Stimulated activated naive CD4-positive, alpha-beta T cell (primary cell): Measurements from ENCODE around the gene CD207.
"Not testable (repeated sequence)": the region's sequence is repeated elsewhere in the genome, so short reads cannot be mapped to it uniquely, and the experiment has no call there.

Source experiments
- DNase-seq, 6 experiments: peaks; one replicate each; lab custom pipeline; 2025; lab: John Stamatoyannopoulos, UW

Gene CD207

DNA sequence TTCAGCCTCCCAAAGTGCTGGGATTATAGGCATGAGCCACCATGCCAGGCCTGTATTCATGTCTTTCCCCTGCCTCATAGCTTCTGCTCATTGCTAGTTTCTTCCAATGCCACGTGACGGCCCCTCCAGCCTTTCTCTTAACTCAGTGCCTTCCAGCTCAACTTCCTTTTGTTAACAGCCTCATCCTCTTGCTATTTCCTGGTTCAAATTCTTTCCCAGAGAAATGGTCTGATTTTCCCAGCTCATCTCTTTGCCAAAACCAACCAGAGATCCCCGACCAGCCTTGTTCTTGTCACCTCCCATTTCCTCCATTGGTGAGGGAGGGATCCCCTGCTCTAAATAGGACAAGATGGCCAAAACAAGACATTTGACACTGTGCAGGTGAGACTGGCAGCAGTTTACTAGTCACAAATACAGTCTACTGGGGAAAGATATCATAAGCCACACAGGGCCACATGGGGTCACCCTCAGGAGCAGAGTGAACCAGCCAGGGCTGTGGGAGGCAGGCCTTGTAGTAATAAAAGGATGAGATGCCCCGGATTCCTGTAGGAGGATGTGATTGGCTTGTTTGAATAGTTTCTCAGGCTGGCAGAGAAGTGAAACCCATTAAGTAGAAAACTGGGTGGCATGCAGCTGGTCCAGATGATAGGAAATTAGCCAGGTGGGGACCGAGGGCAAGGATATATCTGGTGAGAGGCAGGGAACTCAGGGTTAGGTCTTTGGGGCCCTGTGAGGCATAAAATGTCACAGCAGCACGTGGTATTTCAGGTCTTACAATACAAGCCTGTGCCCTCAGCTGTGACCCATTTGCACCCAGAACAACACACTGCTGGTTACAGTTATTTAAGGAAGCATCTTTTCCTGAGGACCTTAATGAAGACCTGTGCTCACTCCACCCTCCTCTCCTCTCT, 6.4 kb downstream of the CD207 start:
- DNase-seq = no peak

DNA sequence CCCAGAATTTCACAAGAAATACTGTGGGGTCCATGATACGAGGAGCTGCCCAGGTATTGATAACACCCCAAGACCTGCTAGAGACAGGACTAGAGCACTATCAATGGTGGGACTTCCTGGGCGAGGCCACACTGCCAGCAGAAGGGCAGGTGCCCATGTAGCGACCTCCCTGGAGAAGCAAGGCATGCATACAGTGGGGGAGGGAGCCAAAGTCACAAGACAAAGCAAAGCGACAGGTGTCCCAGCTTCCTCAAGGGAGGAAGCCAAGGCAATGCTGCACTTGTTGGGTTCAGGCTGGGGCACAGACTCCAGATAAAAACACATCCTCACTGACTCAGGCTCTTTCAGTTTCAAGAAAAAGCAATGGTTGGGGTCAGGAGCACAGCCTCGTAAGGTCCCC, 7.5 kb downstream of the CD207 start:
- no peak for DNase-seq

DNA sequence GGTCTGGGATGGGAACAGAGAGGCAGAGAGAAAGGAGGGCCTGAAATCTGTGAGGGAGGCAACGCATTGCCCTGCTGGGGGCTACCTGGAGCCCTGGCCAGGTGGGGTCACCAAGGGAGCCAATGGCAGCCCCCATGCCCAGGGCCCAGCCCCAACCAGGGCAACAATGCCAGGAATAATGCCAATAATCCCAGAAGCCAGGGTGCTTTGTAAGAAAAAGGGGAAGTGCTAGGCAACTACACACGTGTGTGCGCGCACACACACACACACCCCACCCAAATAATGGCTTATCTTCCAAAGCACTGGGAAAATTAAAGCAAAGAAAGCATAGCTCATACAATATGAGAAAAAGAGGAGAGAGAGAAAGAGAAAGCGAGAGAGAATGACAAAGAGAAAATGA, 8.2 kb downstream of the CD207 start:
- DNase-seq = no peak

DNA sequence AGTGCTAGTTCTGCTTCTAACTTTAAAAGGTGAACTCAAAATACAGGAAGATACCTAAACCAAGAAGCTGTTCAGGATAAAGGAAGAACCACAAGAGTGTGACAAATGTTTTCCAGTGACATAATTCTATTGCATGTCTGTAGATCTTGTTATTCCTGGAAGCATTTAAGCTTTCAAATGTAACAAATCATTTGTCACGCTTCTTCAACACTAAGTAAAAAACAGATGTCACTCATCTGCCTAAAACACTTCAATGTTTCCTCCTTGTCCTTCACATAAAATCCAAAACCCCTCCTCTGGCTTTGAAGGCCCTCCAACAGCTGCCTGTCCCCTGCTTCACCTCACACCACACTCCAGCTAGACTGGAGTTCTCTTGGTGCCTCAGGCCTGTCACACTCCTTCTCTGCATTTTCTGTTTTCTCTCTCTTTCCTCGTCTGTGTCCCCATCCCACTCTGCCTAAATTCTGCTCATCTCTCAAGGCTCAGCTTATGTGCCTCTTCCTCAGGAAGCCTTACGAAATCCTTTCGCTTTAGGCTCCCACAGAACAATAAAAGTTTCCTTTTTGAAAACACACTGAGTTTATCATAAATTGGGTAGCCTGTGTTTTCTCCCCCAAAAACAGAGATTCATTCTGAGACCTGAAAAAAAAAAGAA, 8.8 kb downstream of the CD207 start:
- DNase-seq = no peak

DNA sequence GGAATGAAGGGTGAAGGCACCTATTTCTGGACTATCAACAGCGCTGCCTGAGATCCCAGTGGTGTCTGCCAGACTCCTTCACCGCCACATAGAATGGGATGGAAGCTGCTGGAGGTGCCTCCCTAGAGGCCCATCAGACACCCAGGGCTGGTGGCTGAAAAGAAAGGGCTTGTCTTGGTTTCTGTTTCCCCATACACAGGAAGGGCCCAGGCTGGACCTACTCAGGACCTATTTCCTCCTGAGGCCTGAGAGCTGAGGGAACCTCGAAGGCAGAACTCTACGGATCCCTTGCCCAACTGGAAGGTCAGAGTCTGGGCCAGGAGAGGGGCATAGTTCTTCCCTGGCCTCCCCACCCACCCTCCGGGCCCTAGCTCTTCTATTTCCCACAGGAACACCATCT, 12.4 kb downstream of the CD207 start:
- DNase-seq = no peak

DNA sequence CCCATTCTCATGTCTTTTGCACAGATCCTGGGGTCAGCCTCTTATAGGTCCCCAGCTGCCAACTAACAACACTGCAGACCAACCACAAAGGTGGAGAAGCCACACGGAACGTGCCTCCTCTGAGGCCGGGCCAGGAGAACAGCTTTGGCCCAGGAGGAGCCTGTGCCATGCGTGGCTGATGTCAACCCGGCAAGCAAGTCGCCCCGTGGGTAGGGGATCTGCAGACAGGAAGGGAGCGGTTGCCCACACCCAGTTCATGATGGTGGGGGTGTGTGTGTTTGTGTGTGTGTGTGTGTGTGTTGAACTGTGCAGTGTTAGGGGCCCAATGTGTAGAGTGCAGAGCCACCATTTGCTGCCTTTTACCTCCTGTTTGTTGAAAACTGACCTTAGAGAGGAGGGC, 12.8 kb downstream of the CD207 start:
- DNase-seq = no peak

DNA sequence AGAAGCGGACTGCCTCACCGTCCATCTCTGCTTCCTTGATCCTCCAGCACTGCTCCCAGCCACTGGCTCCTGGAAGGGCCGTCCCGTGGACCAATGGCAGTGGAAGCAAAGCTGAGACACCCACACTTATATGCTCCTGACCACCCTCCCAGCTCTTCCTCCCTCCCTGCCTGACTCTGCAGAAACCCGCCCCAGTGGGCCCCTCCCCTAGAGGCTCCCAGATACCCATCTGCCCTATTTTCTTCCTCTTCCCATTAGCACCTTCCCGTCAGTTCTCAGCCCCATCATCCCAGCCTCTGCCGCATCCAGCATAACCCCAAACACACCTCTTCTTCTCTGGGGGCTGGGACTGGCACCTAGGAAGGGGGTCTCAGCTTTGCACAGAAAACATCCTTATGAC, 15.1 kb downstream of the CD207 start, which contains the start of gene CLEC4F:
CLEC4F (minus strand) TSS at position 101 of the 400 bp plus-strand sequence; CDS start at position 25, 76 bp downstream.
- DNase-seq = no peak

DNA sequence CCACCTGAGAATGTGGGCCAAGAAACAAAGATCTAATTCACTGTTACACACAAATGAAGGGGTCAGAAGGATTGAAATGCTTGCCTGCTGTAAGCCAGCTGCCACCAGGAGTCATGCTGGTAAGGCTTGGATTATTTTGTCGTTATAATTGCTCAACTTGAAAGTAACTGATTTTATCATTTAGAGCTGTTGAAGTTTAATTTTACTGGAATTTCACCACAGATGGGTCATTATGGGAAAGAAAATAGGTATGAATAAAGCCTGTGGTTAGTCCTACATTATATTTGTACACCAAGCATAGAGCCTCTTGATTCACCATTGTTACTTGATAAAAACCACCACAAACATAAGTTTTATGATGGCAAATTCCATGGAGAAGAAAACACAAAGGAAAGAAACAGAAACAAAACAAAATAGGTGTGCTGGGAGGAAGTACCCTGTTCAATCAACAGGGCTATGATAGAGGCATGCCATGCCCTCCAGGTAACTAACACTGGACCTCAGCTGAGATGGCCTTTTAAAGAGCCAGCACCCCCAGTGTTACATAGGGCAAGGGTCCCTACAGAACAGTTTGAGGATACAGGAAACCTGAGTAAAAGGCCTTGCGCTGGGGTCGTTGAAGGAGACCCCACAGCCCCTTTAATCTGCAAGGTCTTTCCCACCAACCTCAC, 18.2 kb downstream of the CD207 start:
- DNase-seq = no peak

DNA sequence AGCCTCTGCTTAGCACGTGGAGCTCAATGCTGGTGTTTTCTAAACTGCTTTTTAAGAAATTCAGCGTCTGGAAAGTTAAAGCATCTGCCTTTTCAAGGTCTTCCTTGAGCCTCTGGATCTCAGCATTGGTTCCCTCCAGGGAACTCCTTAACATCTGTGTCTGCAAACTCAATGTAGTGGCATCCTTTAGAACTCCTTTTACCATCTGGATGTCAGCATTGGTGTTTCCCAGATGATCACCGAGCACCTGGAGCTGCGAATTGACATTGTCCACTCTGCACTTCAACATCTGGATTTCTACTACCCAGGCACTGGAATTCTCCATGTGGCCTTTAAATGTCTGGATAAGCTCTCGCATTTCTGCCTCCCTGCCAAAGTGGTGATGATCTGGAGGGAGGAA, 18.9 kb downstream of the CD207 start:
- no peak for DNase-seq

DNA sequence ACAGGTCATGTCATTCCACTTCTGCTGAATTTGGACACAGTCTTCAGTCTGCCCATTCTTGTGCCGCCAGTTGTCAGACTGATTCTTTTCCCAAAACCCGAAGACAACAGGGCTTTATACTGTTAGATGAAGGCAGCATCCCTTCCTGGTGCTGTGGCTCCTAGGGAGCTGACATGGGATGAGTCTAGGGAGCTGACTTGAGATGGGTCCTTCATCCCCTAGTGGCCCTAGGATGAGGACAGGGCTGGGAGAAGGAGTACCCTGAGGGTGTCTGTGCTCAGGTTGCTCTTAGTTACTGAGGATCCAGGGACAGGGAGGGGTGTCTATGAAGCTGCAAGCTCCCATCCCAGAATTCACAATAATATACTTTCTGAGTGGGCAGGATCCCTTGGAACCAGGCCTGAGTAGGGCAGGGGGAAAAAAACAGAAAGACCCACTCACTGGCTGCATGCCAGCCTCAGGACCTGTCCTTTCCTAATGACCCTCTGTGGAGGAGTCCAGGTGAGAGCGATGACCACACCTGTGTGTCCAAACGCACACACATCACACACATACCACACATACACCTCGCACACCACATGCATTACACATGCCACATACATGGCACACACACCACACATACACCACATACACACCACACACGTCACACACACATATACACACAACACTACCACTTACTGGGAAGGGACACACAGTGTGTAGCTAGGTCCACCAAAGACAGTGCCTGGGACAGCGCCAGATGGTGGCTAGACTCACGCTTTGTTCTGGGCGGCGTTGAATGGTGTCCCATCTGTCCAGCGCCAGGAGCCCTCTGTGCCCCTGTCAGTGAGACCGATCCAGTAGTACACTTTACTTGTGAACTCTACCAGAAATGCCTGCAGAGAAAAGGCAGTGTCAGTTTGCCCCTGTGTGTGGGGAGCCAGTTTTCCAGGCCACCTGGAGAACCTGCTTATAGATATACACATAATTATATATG, 26.3 kb downstream of the CD207 start:
- DNase-seq = no peak

DNA sequence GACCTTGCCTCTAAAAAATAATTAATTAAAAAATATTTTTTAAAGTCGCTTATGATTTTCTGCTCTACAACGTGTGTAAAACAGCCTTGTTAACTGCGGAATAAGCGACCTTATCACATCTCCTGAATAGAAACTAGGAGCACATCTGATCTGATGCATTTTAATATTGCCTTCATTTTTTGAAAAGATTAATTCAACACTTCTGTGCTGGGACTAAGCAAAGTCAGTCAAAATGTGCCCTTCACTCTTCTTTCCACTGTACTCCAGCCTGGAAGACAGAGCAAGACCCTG, 27.8 kb downstream of the CD207 start:
- no peak for DNase-seq

DNA sequence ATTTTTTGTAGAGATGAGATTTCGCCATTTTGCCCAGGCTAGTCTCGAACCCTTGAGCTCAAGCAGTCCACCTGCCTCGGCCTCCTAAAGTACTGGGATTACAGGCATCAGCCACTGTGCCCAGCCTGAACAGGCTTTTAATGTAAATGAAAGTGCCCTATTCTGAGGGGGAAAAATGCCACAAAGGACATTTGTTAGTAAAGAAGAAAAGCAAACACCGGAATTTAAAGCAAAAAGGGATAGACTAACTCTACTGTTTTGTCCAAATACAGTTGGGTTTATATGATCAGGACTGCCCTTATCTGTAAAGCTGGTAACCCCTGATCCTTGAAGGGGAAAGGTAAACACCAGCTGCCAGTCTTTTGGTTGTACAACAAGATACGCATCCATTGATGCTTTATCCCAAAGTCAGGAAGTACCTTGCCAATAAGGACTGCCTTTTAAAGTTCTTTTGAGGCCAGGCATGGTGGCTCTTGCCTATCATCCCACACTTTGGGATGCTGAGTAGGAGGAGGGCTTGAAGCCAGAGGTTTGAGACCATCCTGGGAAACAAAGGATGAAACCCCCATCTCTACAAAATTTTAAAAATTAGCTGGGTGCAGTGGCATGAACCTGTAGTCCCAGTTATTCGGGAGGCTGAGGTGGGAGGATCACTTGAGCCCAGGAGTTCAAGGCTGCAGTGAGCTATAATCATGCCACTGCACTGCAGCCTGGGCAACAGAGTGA, 28.4 kb downstream of the CD207 start:
- no peak for DNase-seq

DNA sequence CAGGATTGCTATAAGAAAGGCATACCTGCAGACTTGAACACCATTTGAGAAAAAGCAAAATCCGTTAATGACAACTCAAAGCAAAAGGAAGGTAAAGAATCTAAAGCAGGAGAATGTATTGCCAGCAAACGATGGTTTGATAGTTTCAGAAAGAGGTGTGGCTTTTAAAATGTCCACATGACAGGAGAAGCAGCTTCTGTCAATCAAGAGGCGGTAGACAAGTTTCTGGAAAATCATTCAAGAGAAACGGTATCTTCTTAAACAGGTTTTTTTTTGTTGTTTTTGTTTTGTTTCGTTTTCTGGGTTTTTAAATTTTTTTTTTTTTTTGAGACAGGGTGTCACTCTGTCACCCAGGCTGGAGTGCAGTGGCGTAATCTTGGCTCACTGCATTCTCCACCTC, 29.0 kb downstream of the CD207 start:
- DNase-seq = no peak

DNA sequence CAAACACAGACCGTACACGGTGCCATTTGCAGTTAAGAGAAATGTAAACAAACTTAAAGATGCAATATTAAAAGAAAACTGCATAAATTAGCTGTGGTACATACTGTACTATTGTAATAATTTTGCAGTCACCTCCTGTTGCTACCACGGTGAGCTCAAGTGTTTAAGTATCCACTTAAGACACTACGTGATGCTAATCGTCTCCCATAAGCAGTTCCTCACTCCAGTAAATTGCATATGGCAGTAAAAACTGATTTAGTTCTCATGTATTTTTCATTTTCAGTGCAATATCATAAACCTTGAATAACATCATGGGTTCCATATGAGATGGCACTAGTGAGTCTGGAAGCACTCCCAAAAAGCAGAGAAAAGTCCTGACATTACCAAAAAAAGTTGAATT, 29.6 kb downstream of the CD207 start:
- DNase-seq = no peak

DNA sequence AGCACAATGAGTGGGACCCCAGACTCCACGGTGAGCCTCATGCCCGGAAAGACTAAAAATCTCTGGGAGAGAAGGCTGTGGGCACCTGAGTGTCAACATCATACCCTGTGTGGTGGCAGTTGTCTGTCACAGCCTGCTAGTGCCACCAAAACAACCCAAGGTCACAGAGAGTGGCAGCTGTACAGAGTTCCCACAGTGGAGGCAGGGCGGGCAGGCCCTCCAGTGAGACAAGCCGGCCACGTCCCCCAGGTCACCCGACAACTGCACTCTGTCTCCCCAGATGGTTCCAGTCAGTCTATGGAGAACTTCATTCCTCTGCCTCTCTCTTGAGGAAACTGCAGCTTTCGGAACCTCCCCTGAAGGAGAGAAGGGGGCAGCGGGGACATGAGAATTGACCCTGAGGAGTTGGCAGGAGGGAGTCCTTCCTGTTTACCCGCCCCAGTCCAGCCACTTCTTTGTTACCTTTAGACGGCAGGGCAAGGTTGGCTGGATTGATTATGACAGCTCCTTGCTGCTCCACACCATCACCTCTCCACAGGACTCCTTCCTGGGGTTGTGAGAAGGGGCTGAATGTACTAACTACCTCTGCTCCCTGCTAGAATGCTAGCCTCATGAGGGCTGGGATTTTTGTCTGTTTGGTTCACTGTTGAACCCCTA, 33.9 kb downstream of the CD207 start:
- no peak for DNase-seq

DNA sequence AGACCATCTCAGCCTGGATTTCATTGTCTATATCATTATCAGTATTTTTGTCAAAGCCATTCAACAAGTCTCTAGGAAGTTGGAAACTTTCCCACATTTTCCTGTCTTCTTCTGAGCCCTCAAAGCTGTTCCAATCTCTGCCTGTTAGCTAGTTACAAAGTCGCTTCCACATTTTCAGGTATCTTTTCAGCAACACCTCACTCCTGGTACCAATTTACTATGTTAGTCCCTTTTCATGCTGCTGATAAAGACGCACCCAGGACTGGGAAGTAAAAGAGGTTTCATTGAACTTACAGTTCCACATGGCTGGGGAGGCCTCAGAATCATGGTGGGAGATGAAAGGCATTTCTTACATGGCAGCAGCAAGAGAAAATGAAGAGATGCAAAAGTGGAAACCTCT, 35.9 kb downstream of the CD207 start:
- no peak for DNase-seq

DNA sequence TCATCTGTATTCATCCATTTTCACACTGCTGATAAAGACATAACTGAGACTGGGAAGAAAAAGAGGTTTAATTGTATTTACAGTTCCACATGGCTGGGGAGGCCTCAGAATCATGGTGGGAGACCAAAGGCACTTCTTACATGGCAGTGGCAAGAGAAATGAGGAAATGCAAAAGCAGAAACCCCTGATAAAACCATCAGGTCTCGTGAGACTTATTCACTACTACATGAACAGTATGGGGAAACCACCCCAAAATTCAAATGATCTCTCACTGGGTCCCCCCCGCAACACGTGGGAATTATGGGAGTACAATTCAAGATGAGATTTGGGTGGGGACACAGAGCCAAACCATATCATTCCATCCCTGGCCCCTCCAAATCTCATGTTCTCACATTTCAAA, 37.6 kb downstream of the CD207 start:
- not testable (repeated sequence) for DNase-seq

DNA sequence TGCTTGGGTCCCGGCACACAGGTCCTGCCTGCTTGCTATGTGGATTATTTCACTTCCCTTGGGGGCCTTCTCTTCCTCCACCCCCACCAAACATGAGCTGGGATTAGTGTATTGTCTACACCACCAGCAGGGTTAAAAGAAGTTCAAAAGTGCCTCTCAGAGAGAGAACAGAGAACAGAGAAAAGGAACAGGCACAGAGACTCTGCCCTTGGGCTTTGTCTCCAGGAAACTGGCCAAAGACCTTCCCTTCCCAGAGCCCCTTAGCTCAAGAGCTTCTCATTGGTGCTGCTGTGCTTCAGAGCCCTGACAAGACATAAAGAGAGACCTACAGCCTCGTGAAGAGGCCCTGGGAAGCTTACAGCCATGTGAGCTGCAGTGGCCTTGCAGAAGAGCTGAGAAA, 38.1 kb downstream of the CD207 start:
- DNase-seq = no peak

DNA sequence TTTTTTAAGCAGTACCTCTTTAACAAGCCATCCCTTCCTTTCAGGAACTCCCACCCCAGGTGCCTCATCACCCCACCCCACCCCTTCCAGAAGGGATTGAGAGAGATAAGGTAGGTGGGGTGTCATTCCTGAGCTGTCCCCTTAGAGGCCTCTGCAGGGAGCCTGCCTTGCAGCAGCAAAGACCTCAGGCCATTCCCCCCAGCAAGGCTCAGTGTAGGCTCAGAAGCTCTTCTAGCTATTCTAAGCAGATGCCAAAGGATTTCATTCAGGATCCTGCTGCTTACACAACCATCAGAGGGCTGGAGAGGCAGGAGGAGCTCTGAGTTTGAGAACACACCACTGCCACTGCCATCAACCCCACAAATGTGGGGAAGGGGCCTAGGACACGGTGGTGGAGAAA, 39.4 kb downstream of the CD207 start:
- no peak for DNase-seq

DNA sequence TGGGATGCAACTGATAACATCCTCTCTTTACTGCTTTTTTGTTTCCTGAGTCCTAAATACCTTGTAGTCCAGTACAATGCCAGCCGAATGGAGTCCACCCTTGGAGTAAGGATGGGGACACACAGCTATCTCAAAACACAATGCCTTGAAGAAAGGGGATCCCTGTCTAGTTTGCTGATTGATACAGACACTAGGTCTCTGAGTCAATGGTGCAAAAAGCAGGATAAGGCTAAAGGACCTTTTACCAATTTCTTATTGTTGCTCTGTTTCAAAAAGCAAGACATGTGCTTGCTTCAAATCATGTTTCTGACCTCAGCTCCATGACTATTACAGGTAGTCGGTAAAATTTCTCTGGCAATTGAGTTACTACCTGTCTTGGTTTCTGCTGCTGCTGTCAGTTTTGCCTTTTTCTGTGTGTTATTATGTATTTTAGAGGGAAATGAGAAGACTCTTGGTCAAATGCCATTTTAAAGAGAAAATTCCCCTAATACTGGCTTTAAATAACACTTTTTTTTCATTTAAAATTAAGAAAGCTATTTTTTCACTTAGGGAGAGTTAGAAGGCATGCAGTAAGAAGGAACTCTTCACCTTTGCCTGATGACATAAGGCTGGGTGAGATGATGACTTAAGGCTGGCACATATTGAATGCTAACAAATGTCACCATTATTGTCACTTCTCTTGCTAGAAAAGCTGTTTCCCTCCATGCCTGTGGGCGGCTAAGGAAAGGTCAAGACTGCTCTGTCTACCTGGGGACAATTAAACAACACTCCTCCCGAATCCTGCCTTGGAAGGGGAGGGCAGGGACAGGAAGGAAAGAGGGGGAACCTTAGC, 40.2 kb downstream of the CD207 start:
- no peak for DNase-seq
